Hepatocyte (in vitro differentiated cells): ENCODE measurements around the gene IL4R.

ENCODE experiments used
- EZH2 ChIP-seq: fragments of 200-600 bp; sonication (generic); IDR thresholded peaks from 2 replicates; pipeline ENCODE4 v1.6.1; 2016; ENCODE audit warnings: antibody characterized with exemption, mild to moderate bottlenecking, borderline replicate concordance
- TF ChIP-seq, protein P1 (sequence below): fragments of 200-600 bp; sonication (generic); IDR thresholded peaks from 2 replicates; pipeline ENCODE4 v1.5.1; 2016; ENCODE audit warnings: antibody characterized with exemption, mild to moderate bottlenecking; ENCODE audit not compliant: poor library complexity

- TF ChIP-seq, protein P1, sequence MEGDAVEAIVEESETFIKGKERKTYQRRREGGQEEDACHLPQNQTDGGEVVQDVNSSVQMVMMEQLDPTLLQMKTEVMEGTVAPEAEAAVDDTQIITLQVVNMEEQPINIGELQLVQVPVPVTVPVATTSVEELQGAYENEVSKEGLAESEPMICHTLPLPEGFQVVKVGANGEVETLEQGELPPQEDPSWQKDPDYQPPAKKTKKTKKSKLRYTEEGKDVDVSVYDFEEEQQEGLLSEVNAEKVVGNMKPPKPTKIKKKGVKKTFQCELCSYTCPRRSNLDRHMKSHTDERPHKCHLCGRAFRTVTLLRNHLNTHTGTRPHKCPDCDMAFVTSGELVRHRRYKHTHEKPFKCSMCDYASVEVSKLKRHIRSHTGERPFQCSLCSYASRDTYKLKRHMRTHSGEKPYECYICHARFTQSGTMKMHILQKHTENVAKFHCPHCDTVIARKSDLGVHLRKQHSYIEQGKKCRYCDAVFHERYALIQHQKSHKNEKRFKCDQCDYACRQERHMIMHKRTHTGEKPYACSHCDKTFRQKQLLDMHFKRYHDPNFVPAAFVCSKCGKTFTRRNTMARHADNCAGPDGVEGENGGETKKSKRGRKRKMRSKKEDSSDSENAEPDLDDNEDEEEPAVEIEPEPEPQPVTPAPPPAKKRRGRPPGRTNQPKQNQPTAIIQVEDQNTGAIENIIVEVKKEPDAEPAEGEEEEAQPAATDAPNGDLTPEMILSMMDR: no peak
- TF ChIP-seq EZH2: no peak
Observed at GRCh38 chr16:27312580-27313421, 973 bp upstream of the IL4R start.
